Breast epithelium (tissue), 3 donors: ENCODE measurements around the gene PRKN.

Source experiments
- CTCF ChIP-seq, 3 donors: fragments of 450-650 bp; IDR thresholded peaks; one replicate each; pipeline ENCODE4 v1.5.1; 2016 to 2017; ENCODE audit warnings: antibody characterized with exemption in 3 of 3, mild to moderate bottlenecking in 3 of 3, moderate library complexity in 3 of 3
- POLR2A ChIP-seq: fragments of 450-650 bp; IDR thresholded peaks from one replicate; pipeline ENCODE4 v1.6.1; 2016; ENCODE audit warnings: antibody characterized with exemption, mild to moderate bottlenecking, moderate library complexity
- POLR2AphosphoS5 ChIP-seq, 3 donors: sonication (generic); formaldehyde crosslinking; IDR thresholded peaks; one replicate each; pipeline ENCODE4 v1.6.1; 2017; ENCODE audit warnings: antibody characterized with exemption in 3 of 3

- TF ChIP-seq POLR2A (no peak), CTCF (IDR thresholded peaks at IDR 0.05) (no peak), POLR2AphosphoS5 (IDR thresholded peaks at IDR 0.05) (no peak)
Observed at GRCh38 chr6:161654209-161654608, 1073.4 kb downstream of the PRKN start.
